HEK293T (cell line): Measurements from ENCODE around the gene PCMTD2.

ENCODE experiments used
- ARNT ChIP-seq: fragments of 450-650 bp; IDR thresholded peaks from 2 replicates; pipeline ENCODE4 v1.6.1; 2017; ENCODE audit warnings: mild to moderate bottlenecking
- ELF4 ChIP-seq: fragments of 450-650 bp; IDR thresholded peaks from 2 replicates; pipeline ENCODE4 v1.6.1; 2017; ENCODE audit warnings: antibody characterized with exemption
- FOXK2 ChIP-seq: fragments of 450-650 bp; IDR thresholded peaks from 2 replicates; pipeline ENCODE4 v1.6.1; 2016; ENCODE audit warnings: mild to moderate bottlenecking
- FOXM1 ChIP-seq: fragments of 450-650 bp; IDR thresholded peaks from 2 replicates; pipeline ENCODE4 v1.6.1; 2017; ENCODE audit warnings: mild to moderate bottlenecking, borderline replicate concordance
- SP1 ChIP-seq: fragments of 450-650 bp; IDR thresholded peaks from 2 replicates; pipeline ENCODE4 v1.6.1; 2017

- TF ChIP-seq FOXK2 (no peak), ELF4 (no peak), SP1 (no peak), FOXM1 (no peak), ARNT (no peak)
Measured at GRCh38 chr20:64254156-64254555, 1.4 kb upstream of the PCMTD2 start.
